Psoas muscle (tissue), 8 donors: ENCODE results near the gene ADGRD2. TPM values are rescaled to one million over a fixed set of nuclear protein-coding genes. Genes with fewer than 3 reads are reported as not detected.

Experiments
- ATAC-seq, 4 donors: fragments of 200-7000 bp; cut with Tn5 transposase; one replicate each; pipeline ENCODE4 v1.9.1; 2020; ENCODE audit warnings: moderate library complexity in 3 of 4, mild to moderate bottlenecking in 2 of 4
- DNase-seq, 2 donors: peaks; one replicate each; pipeline ENCODE4 v3.0.0-alpha.2; 2020
- H3K27ac ChIP-seq: fragments of 200-600 bp; one replicate; pipeline ENCODE4 v1.8.0; 2022
- H3K27me3 ChIP-seq, 3 donors: fragments of 200-600 bp in 1 of 3; one replicate each; pipeline versions ENCODE4 v1.6.1 to v1.8.0; 2013 to 2022; ENCODE audit warnings: low read length in 2 of 3, mild to moderate bottlenecking in 2 of 3, moderate library complexity in 1 of 3; ENCODE audit not compliant: insufficient read depth in 3 of 3
- H3K36me3 ChIP-seq, 2 donors: fragments of 200-600 bp in 1 of 2; one replicate each; pipeline versions ENCODE4 v1.6.1 to v1.8.0; 2013 to 2022; ENCODE audit warnings: low read depth in 1 of 2, mild to moderate bottlenecking in 1 of 2, moderate library complexity in 1 of 2; ENCODE audit not compliant: insufficient read depth in 1 of 2
- H3K4me1 ChIP-seq: fragments of 200-600 bp; one replicate; pipeline ENCODE4 v1.8.0; 2022
- H3K4me3 ChIP-seq: fragments of 200-600 bp; one replicate; pipeline ENCODE4 v1.8.0; 2022; ENCODE audit warnings: mild to moderate bottlenecking
- H3K9me3 ChIP-seq: fragments of 200-600 bp; one replicate; pipeline ENCODE4 v1.8.0; 2022
- WGBS, 3 donors: extraction: QIAGEN DNeasy Blood & Tissue Kit; methylation state at CpG; one replicate each; pipeline versions ENCODE4 v1.1.6 to v1.1.7; 2013; 5-methylcytosine and 5-hydroxymethylcytosine counted together
- intact Hi-C, 2 donors: fragments of 100-400 bp; cut with DNase I; formaldehyde crosslinking; loops; one replicate each; pipeline versions ENCODE4 v1.11.0 to v1.14.2; 2022
- polyA plus RNA-seq, 3 donors: library from polyadenylated mRNA; stranded (reverse); fragments of 200-250 nt; gene quantifications; one replicate each; pipeline ENCODE4 v1.2.3, GENCODE V29; 2013
- total RNA-seq, 4 donors: library from RNA; stranded (reverse); fragmentation: NEBNext Ultra II Directional in 2 of 4; extraction: Animal tissue kit (Norgen Biotek cat#: 25700) in 2 of 4; gene quantifications; one replicate each; pipeline versions ENCODE4 v1.2.1 to v1.2.4, GENCODE V29; 2021 to 2023
- TF ChIP-seq, protein P1 (sequence below): fragments of 200-600 bp; IDR thresholded peaks from one replicate; pipeline ENCODE4 v1.8.0; 2022; ENCODE audit warnings: antibody characterized with exemption
- donor health status: healthy with polysubstance abuse.
- donor health status: DM: no; HTN: no; CAD: no; lungs with moderate emphysema.
- donor health status: Bipolar disorder and iron deficiency.
- donor health status: healthy.
- donor health status: DM: yes; HTN: yes; CAD: no.
- donor health status: DM: no; HTN: no; CAD: no.
- donor health status: DM: no; HTN: no; CAD: no.
- donor health status: DM: yes; HTN: yes; CAD: no.

Gene ADGRD2
- total and polyA plus RNA-seq, 7 donors = not detected

GRCh38 chr9:124503713-124504529, 53.7 kb downstream of the ADGRD2 start:
- intact Hi-C loops = no loop called here
- WGBS, 3 donors = 1 to 2% (median 2%) methylated on average over 65 to 76 of the region's 76 CpGs
- no peaks in the 10 kb centered on the region for H3K9me3 ChIP-seq
- H3K27ac ChIP-seq = no peak overlapping the region
- peaks cover 0 to 68% (median 31%) of the 10 kb centered on the region in 3 donors for H3K27me3 ChIP-seq
- no peak for ATAC-seq
- no peak for DNase-seq
- H3K4me1 ChIP-seq = no peaks in the 10 kb centered on the region
- peak overlapping the region; percentile 45 for H3K4me3 ChIP-seq
- H3K36me3 ChIP-seq = no peaks in the 10 kb centered on the region
- TF ChIP-seq, protein P1, sequence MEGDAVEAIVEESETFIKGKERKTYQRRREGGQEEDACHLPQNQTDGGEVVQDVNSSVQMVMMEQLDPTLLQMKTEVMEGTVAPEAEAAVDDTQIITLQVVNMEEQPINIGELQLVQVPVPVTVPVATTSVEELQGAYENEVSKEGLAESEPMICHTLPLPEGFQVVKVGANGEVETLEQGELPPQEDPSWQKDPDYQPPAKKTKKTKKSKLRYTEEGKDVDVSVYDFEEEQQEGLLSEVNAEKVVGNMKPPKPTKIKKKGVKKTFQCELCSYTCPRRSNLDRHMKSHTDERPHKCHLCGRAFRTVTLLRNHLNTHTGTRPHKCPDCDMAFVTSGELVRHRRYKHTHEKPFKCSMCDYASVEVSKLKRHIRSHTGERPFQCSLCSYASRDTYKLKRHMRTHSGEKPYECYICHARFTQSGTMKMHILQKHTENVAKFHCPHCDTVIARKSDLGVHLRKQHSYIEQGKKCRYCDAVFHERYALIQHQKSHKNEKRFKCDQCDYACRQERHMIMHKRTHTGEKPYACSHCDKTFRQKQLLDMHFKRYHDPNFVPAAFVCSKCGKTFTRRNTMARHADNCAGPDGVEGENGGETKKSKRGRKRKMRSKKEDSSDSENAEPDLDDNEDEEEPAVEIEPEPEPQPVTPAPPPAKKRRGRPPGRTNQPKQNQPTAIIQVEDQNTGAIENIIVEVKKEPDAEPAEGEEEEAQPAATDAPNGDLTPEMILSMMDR = no peak

GRCh38 chr9:124504530-124505005, 54.3 kb downstream of the ADGRD2 start:
- Histone ChIP-seq H3K27me3 (peaks cover 0 to 64% (median 31%) of the 10 kb centered on the region in 3 donors), H3K27ac (no peak overlapping the region), H3K4me3 (peak overlapping the region; percentile 45), H3K36me3 (no peaks in the 10 kb centered on the region), H3K4me1 (no peaks in the 10 kb centered on the region), H3K9me3 (no peaks in the 10 kb centered on the region)
- TF ChIP-seq, protein P1 = no peak
- 1% methylated on average over 21 to 80 of the region's 81 CpGs; no CpG with 5 or more reads in 1 of the 3 donors for WGBS, 3 donors
- DNase-seq (no peak), ATAC-seq (no peak)
- intact Hi-C loops = no loop called here

DNA sequence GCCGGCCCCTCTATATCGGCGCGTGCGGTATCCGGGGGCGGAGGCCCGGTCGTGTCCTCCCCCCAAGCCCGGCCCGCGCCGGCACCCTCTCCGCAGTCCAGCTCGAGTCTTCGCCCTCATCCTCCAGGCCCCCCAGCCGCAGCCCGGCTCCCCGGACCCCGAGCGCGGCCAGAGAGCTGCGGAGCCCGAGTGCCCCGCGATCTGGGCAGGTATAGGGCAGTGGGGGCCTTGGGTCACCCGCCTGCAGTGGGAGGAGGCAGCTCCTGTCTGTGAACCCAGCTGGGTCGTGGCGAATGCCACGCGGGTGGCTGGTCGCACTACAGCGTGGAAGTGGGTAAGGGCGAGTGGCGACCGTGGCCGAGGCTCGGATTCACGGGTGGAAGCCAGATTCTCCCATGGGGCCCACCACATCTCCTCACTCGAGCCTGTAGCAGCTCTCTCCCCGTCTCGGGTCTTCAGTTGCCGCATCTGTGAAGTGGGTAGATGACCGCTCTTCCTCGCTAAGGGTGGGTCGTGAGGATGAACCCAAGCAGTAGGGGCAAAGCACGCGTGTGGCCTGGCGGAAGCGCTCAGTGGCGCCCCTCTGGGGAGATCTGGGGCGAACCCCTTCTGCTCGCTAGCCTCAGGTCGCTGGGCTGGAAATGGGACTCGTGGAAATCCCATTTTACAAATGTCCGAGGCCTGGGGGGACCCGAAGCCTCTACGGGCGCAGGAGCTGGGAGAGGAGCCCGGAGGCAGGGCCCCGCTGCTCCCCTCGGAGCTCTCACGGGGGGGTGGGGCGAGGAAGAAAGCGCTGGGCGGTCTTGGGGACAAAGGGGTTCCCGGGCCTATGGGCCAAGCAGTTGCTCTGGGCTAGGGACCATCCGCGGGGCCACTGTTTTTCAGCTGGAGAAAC, 55.0 kb downstream of the ADGRD2 start:
- H3K4me1 ChIP-seq = no peaks in the 10 kb centered on the region
- WGBS, 3 donors = 31 to 49% (median 34%) methylated on average over 49 to 69 of the region's 69 CpGs
- DNase-seq (peak in 1 of 2 donors; percentile 40), ATAC-seq (no peak)
- H3K36me3 ChIP-seq = no peaks in the 10 kb centered on the region
- intact Hi-C loops = no loop called here
- TF ChIP-seq, protein P1 = no peak
- H3K4me3 ChIP-seq = no peak overlapping the region
- H3K9me3 ChIP-seq = no peaks in the 10 kb centered on the region
- H3K27ac ChIP-seq = no peak overlapping the region
- H3K27me3 ChIP-seq = peaks cover 0 to 57% (median 31%) of the 10 kb centered on the region in 3 donors

- intact Hi-C loops = no loop called here
- TF ChIP-seq, protein P1 = no peak
- peak in 1 of 2 donors; percentile 30 for DNase-seq
- WGBS, 3 donors = 79 to 89% (median 86%) methylated on average over 19 of the region's 19 CpGs
- H3K27ac ChIP-seq = no peak overlapping the region
- no peaks in the 10 kb centered on the region for H3K9me3 ChIP-seq
- peaks cover 0 to 53% (median 31%) of the 10 kb centered on the region in 3 donors for H3K27me3 ChIP-seq
- H3K36me3 ChIP-seq = no peaks in the 10 kb centered on the region
- ATAC-seq = no peak
- no peaks in the 10 kb centered on the region for H3K4me1 ChIP-seq
- no peak overlapping the region for H3K4me3 ChIP-seq
These were observed 55.7 kb downstream of the ADGRD2 start for GRCh38 chr9:124505901-124506346.
